HepG2 (cell line): ENCODE data around the gene HIGD1A. TPM values are rescaled to one million over a fixed set of nuclear protein-coding genes. Genes with fewer than 3 reads are reported as not detected.

Experiments
- ARNTL ChIP-seq: sonication (generic); formaldehyde crosslinking; IDR thresholded peaks from 2 replicates; pipeline ENCODE4 v1.4.0; 2020; ENCODE audit warnings: mild to moderate bottlenecking, missing genetic modification reagents
- ATF7-NPFF ChIP-seq: sonication (generic); formaldehyde crosslinking; IDR thresholded peaks from 2 replicates; pipeline ENCODE4 v1.8.1; 2023; ENCODE audit warnings: mild to moderate bottlenecking, low read depth, missing genetic modification reagents, moderate library complexity
- DPF2 ChIP-seq: sonication (generic); formaldehyde crosslinking; IDR thresholded peaks from 2 replicates; pipeline ENCODE4 v1.4.0; 2020; ENCODE audit warnings: mild to moderate bottlenecking, low read depth, missing genetic modification reagents, borderline replicate concordance
- FOXC1 ChIP-seq: sonication (generic); formaldehyde crosslinking; IDR thresholded peaks from 2 replicates; pipeline ENCODE4 v1.8.0; 2022; ENCODE audit warnings: mild to moderate bottlenecking, missing genetic modification reagents, borderline replicate concordance
- IRF1 ChIP-seq: sonication (generic); formaldehyde crosslinking; IDR thresholded peaks from 2 replicates; pipeline ENCODE4 v1.4.0; 2020; ENCODE audit warnings: low read depth, mild to moderate bottlenecking, missing genetic modification reagents
- MED1 ChIP-seq: sonication (generic); formaldehyde crosslinking; IDR thresholded peaks from 2 replicates; pipeline ENCODE4 v1.4.0; 2020; ENCODE audit warnings: missing genetic modification reagents
- MZF1 ChIP-seq: sonication (generic); formaldehyde crosslinking; IDR thresholded peaks from 2 replicates; pipeline ENCODE4 v1.8.1; 2023; ENCODE audit warnings: mild to moderate bottlenecking, missing genetic modification reagents, borderline replicate concordance
- NFYB ChIP-seq: sonication (generic); formaldehyde crosslinking; IDR thresholded peaks from 2 replicates; pipeline ENCODE4 v1.4.0; 2020; ENCODE audit warnings: missing genetic modification reagents
- NRL ChIP-seq: sonication (generic); formaldehyde crosslinking; IDR thresholded peaks from 2 replicates; pipeline ENCODE4 v1.5.0; 2020; ENCODE audit warnings: missing genetic modification reagents, mild to moderate bottlenecking, moderate library complexity, borderline replicate concordance
- PITX1 ChIP-seq: sonication (generic); formaldehyde crosslinking; IDR thresholded peaks from 2 replicates; pipeline ENCODE4 v1.5.1; 2020; ENCODE audit warnings: mild to moderate bottlenecking, missing genetic modification reagents
- SRSF9 ChIP-seq: fragments of 200-400 bp; formaldehyde crosslinking; IDR thresholded peaks from 2 replicates; pipeline ENCODE4 v1.6.1; 2018; ENCODE audit warnings: borderline replicate concordance, mild to moderate bottlenecking, low read depth, low read length; ENCODE audit not compliant: insufficient read depth, poor library complexity, severe bottlenecking
- SUZ12 ChIP-seq: fragments of 150-350 bp; IDR thresholded peaks from 2 replicates; pipeline ENCODE4 v1.6.1; 2014; ENCODE audit warnings: low read depth, low read length
- TEAD2 ChIP-seq: sonication (generic); formaldehyde crosslinking; IDR thresholded peaks from 2 replicates; pipeline ENCODE4 v1.9.0; 2021; ENCODE audit warnings: missing genetic modification reagents
- U2AF1 ChIP-seq: fragments of 200-400 bp; formaldehyde crosslinking; optimal IDR thresholded peaks from 2 replicates; pipeline ENCODE3; 2017; ENCODE audit warnings: mild to moderate bottlenecking, low read depth, low read length
- YEATS4 ChIP-seq: sonication (generic); formaldehyde crosslinking; IDR thresholded peaks from 2 replicates; pipeline ENCODE4 v1.4.0; 2020; ENCODE audit warnings: missing genetic modification reagents, borderline replicate concordance
- ZMYM2 ChIP-seq: sonication (generic); formaldehyde crosslinking; IDR thresholded peaks from 2 replicates; pipeline ENCODE4 v1.8.0; 2022; ENCODE audit warnings: mild to moderate bottlenecking, missing genetic modification reagents
- ZNF230 ChIP-seq: sonication (generic); formaldehyde crosslinking; IDR thresholded peaks from 2 replicates; pipeline ENCODE4 v1.4.0; 2020; ENCODE audit warnings: mild to moderate bottlenecking, missing genetic modification reagents
- ZNF3 ChIP-seq: IDR thresholded peaks from 2 replicates; pipeline ENCODE4 v1.7.0; 2017; ENCODE audit warnings: inconsistent platforms
- ZNF317 ChIP-seq: sonication (generic); formaldehyde crosslinking; IDR thresholded peaks from 2 replicates; pipeline ENCODE4 v1.5.0; 2020; ENCODE audit warnings: mild to moderate bottlenecking, missing genetic modification reagents
- ZNF564 ChIP-seq: sonication (generic); formaldehyde crosslinking; IDR thresholded peaks from 2 replicates; pipeline ENCODE4 v1.8.1; 2023; ENCODE audit warnings: mild to moderate bottlenecking, missing genetic modification reagents
- ZNF605 ChIP-seq: sonication (generic); formaldehyde crosslinking; IDR thresholded peaks from 2 replicates; pipeline ENCODE4 v1.8.0; 2022; ENCODE audit warnings: mild to moderate bottlenecking, missing genetic modification reagents
- ZNF839 ChIP-seq: sonication (generic); formaldehyde crosslinking; IDR thresholded peaks from 2 replicates; pipeline ENCODE4 v1.4.0; 2020; ENCODE audit warnings: missing genetic modification reagents, mild to moderate bottlenecking, borderline replicate concordance
- ZSCAN5A ChIP-seq: sonication (generic); formaldehyde crosslinking; IDR thresholded peaks from 2 replicates; pipeline ENCODE4 v1.8.0; 2022; ENCODE audit warnings: mild to moderate bottlenecking, missing genetic modification reagents, borderline replicate concordance
- polyA plus RNA-seq, 8 experiments: library from polyadenylated mRNA; depleted of rRNA in 3 of 8; stranded (reverse) in 7 of 8; unstranded in 1 of 8; fragments of >200 nt; fragmentation: Illumina TruSeq in 4 of 8; extraction: Trizol in 4 of 8; gene quantifications; 2 replicates each; pipeline versions ENCODE4 v1.2.1 to v1.2.3, GENCODE V29; 2011 to 2016; ENCODE audit warnings: low read depth in 4 of 8, missing spikeins in 1 of 8, mixed read lengths in 1 of 8; ENCODE audit not compliant: insufficient read depth in 1 of 8
- total RNA-seq, 5 experiments: library from RNA; depleted of rRNA; stranded (reverse); fragments of >200 nt; fragmentation: Illumina TruSeq; extraction: Trizol; gene quantifications; 2 replicates each; pipeline ENCODE4 v1.2.3, GENCODE V29; 2016; ENCODE audit warnings: low read depth in 1 of 5
- TF ChIP-seq, protein P1 (sequence below): sonication (generic); formaldehyde crosslinking; conservative IDR thresholded peaks from 2 replicates; pipeline ENCODE4 v1.8.0; 2022; ENCODE audit warnings: mild to moderate bottlenecking, moderate library complexity, missing genetic modification reagents
- TF ChIP-seq, protein P2 (sequence below): sonication (generic); formaldehyde crosslinking; IDR thresholded peaks from 2 replicates; pipeline ENCODE4 v1.4.0; 2020; ENCODE audit warnings: missing genetic modification reagents
- TF ChIP-seq, protein P3 (sequence below): sonication (generic); formaldehyde crosslinking; IDR thresholded peaks from 2 replicates; pipeline ENCODE4 v1.4.0; 2020; ENCODE audit warnings: mild to moderate bottlenecking, missing genetic modification reagents

HIGD1A gene
- total and polyA plus RNA-seq, 2 of the 13 experiments (the other 11 are each of a cell fraction or from before 2014, with no cell fraction given): 222 to 253 TPM

DNA sequence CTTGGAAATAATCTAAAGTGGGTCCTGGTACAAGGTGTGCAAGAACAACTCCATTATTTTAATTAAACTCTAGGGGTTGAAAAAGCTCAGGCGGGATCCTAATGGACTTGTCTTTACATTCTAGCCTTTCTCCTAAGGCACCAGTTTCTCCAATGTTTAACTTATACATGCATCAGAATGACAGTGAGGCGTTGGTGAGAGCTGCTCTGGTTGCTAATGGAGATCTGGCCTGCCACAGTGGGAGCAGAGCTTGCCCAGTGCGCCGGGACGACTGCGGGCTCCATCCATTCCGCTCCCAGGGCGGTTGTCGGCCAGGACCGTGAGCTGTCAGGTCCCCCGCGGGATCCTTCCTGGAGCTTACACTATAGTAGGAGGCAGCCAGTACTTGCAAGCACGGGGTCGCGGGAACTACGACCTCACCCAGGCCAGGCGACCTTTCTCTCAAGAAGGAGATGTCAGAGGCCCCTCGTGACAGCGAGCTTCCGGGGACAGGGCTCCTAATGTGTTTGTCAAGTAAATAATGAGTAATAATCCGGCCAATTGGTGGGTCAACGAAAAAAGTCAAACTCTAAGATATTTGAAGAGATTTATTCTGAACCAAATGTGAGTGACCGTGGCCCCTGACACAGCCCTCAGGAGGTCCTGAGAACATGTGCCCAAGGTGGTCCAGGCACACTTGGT is 991 bp upstream of the HIGD1A start (continued):
- TF ChIP-seq IRF1 (CRISPR knock-in tag) (no peak), SUZ12 (no peak), ATF7-NPFF (CRISPR knock-in tag) (0 out of 2 replicates have a peak, but pooled peaks have one; percentile 45), SRSF9 (no peak), PITX1 (CRISPR knock-in tag) (peak; percentile 83), ARNTL (peak; percentile 76), MED1 (peak; percentile 91), ZNF3 (CRISPR knock-in tag) (no peak), ZNF564 (CRISPR knock-in tag) (no peak; the same call in 1 of the 2 replicates), ZNF230 (CRISPR knock-in tag) (no peak), FOXC1 (CRISPR knock-in tag) (no peak), ZNF317 (CRISPR knock-in tag) (no peak), U2AF1 (no peak), ZNF605 (CRISPR knock-in tag) (0 out of 2 replicates have a peak, but pooled peaks have one; percentile 40), ZNF839 (CRISPR knock-in tag) (no peak), NFYB (CRISPR knock-in tag) (no peak), TEAD2 (CRISPR knock-in tag) (no peak), YEATS4 (CRISPR knock-in tag) (no peak; the same call in 1 of the 2 replicates), NRL (CRISPR knock-in tag) (0 out of 2 replicates have a peak, but pooled peaks have one; percentile 68), ZSCAN5A (CRISPR knock-in tag) (no peak), ZMYM2 (CRISPR knock-in tag) (peak; percentile 53; the same call in 1 of the 2 replicates), DPF2 (no peak), MZF1 (CRISPR knock-in tag) (no peak)
- TF ChIP-seq, protein P1, sequence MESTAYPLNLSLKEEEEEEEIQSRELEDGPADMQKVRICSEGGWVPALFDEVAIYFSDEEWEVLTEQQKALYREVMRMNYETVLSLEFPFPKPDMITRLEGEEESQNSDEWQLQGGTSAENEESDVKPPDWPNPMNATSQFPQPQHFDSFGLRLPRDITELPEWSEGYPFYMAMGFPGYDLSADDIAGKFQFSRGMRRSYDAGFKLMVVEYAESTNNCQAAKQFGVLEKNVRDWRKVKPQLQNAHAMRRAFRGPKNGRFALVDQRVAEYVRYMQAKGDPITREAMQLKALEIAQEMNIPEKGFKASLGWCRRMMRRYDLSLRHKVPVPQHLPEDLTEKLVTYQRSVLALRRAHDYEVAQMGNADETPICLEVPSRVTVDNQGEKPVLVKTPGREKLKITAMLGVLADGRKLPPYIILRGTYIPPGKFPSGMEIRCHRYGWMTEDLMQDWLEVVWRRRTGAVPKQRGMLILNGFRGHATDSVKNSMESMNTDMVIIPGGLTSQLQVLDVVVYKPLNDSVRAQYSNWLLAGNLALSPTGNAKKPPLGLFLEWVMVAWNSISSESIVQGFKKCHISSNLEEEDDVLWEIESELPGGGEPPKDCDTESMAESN: 0 out of 2 replicates have a peak, but pooled peaks have one; percentile 50
- TF ChIP-seq, protein P2, sequence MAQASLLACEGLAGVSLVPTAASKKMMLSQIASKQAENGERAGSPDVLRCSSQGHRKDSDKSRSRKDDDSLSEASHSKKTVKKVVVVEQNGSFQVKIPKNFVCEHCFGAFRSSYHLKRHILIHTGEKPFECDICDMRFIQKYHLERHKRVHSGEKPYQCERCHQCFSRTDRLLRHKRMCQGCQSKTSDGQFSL: no peak
- TF ChIP-seq, protein P3, sequence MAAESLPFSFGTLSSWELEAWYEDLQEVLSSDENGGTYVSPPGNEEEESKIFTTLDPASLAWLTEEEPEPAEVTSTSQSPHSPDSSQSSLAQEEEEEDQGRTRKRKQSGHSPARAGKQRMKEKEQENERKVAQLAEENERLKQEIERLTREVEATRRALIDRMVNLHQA (CRISPR knock-in tag): no peak
